PC-3 (cell line): ENCODE measurements around the gene TRIM58.

ENCODE experiments used
- EZH2phosphoT487 ChIP-seq: fragments of 300-600 bp; sonication (generic); IDR thresholded peaks from 2 replicates; pipeline ENCODE4 v1.6.1; 2018; ENCODE audit warnings: mild to moderate bottlenecking, antibody characterized with exemption, low read length, borderline replicate concordance
- TF ChIP-seq, protein P1 (sequence below): fragments of 300-600 bp; sonication (generic); conservative IDR thresholded peaks from 2 replicates; pipeline ENCODE4 v1.5.1; 2017; ENCODE audit warnings: antibody characterized with exemption, low read depth, mild to moderate bottlenecking, low read length

- TF ChIP-seq, protein P1, sequence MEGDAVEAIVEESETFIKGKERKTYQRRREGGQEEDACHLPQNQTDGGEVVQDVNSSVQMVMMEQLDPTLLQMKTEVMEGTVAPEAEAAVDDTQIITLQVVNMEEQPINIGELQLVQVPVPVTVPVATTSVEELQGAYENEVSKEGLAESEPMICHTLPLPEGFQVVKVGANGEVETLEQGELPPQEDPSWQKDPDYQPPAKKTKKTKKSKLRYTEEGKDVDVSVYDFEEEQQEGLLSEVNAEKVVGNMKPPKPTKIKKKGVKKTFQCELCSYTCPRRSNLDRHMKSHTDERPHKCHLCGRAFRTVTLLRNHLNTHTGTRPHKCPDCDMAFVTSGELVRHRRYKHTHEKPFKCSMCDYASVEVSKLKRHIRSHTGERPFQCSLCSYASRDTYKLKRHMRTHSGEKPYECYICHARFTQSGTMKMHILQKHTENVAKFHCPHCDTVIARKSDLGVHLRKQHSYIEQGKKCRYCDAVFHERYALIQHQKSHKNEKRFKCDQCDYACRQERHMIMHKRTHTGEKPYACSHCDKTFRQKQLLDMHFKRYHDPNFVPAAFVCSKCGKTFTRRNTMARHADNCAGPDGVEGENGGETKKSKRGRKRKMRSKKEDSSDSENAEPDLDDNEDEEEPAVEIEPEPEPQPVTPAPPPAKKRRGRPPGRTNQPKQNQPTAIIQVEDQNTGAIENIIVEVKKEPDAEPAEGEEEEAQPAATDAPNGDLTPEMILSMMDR, result no peak
- TF ChIP-seq EZH2phosphoT487, result no peak
Observed at GRCh38 chr1:247905181-247905580, 48.2 kb downstream of the TRIM58 start.
